Stimulated activated naive CD8-positive, alpha-beta T cell treated with anti-CD3 and anti-CD28 coated beads, Interleukin-15, Interleukin-2, amounts not matched to agents 100 U/mL and 50 U/mL, for 24 hours (primary cell): Measurements from ENCODE around the gene DCBLD2.
"Not testable (repeated sequence)": the region's sequence is repeated elsewhere in the genome, so short reads cannot be mapped to it uniquely, and the experiment has no call there.

Experiments
- ATAC-seq: fragments of 150-1000 bp; cut with Tn5 transposase; one replicate; pipeline ENCODE4 v1.10.0; 2021
- DNase-seq: peaks from one replicate; pipeline ENCODE4 v3.0.0; 2021

The DCBLD2 gene

GRCh38 chr3:98890965-98891910 lies 10.3 kb downstream of the DCBLD2 start:
- DNase-seq = no peak

GRCh38 chr3:98890181-98890835 lies 11.2 kb downstream of the DCBLD2 start:
- DNase-seq (no peak), ATAC-seq (no peak)

More at GRCh38 chr3:98890965-98891910, 10.3 kb downstream of the DCBLD2 start:
- no peak for ATAC-seq

- ATAC-seq (no peak), DNase-seq (no peak)
Observed at GRCh38 chr3:98887684-98888083, 13.8 kb downstream of the DCBLD2 start.

DNA sequence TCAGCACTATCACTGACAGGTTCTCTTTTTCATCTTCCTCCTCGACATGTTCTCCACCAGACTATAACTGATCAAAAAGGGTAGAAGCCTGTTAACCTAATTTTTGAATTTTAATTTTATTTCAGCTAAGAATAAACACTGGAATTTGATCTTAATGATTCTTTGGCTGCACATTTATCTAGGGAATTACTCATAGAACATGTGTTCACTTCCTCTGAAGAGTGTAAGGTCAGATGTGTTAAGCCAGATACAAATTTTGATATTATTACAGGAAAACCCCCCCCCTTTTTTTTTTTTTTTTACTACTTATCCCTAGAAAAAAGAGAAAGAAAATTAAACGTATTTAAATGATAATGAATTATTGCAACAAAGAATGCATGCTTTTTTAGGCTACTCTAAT lies 15.0 kb downstream of the DCBLD2 start:
- no peak for DNase-seq
- no peak for ATAC-seq

- no peak for DNase-seq
Observed at GRCh38 chr3:98885851-98886250, 15.6 kb downstream of the DCBLD2 start.

GRCh38 chr3:98884675-98885371 lies 16.7 kb downstream of the DCBLD2 start:
- DNase-seq = no peak

More at GRCh38 chr3:98885851-98886250, 15.6 kb downstream of the DCBLD2 start:
- no peak for ATAC-seq

GRCh38 chr3:98882614-98883333 lies 18.7 kb downstream of the DCBLD2 start:
- ATAC-seq, DNase-seq: not testable (repeated sequence)

More at GRCh38 chr3:98884675-98885371, 16.7 kb downstream of the DCBLD2 start:
- ATAC-seq = no peak

GRCh38 chr3:98877132-98877531 lies 24.4 kb downstream of the DCBLD2 start:
- DNase-seq = no peak
- no peak for ATAC-seq

DNA sequence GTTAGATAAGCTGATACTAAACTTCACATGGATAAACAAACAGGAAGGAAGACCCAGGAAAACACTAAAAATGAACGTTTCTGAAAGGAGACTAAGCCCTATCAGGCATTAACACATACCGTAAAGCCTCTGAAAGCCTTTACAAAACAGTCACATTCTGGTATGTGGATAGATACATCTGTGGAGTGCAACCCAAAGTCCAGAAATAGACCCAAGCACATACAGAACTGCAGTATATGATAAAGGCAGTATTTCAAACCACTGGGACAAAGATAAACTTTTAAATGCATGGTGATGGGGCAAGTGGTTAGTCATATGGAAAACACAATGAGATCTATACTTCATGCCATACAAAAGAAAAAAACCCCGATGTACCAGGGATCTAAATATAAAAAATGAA lies 26.0 kb downstream of the DCBLD2 start:
- no peak for ATAC-seq
- no peak for DNase-seq

DNA sequence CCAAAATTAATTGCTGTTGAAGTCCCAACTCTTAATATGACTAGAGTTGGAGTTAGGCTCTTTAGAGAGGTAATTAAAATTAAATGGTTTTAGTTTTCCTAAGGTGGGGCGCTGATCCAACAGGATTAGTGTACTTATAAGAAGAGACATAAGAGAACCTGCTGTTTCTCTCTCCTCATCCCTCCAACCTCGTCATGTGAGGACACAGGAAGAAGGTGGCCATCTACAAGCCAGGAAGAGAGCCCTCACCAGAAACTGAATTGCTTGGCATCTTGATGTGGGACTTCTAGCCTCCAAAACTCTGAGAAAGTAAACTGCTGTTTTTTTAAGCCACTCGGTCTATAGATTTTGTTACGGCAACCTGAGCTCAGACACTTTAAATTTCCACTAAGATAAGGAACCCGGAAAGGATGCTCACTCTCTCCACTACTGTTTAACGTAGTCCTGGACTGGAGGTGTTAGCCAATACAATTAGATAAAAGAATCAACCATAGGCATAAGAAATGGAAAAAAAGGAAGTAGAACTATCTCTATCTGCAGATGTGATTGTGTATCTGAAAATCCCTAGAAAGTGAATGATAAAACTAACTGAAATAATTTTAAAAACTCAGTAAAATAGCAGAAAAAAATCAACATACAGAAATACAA lies 26.8 kb downstream of the DCBLD2 start:
- DNase-seq (no peak), ATAC-seq (no peak)

DNA sequence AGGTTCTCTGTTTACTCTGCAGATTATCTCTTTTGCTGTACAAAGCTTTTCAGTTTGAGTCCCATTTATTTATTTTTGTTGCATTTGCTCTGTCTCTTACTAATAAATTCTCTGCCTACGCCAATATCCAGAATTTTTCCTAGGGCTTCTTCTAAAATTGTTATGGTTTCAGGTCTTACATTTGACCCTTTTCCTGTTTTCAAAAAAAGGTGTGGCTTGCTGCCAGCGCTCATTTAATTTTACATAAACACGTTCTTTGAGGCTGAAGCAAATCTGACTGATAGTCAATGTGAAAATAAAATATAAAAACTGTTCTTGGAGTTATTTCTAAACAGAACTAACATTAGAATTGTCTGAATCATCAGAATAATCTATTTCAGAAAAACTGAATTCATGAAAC lies 32.1 kb downstream of the DCBLD2 start:
- DNase-seq (no peak), ATAC-seq (no peak)

- DNase-seq = not testable (repeated sequence)
Observed at GRCh38 chr3:98857971-98858370, 43.5 kb downstream of the DCBLD2 start.

GRCh38 chr3:98857258-98857657 lies 44.2 kb downstream of the DCBLD2 start:
- not testable (repeated sequence) for DNase-seq, ATAC-seq

More at GRCh38 chr3:98857971-98858370, 43.5 kb downstream of the DCBLD2 start:
- ATAC-seq = not testable (repeated sequence)

DNA sequence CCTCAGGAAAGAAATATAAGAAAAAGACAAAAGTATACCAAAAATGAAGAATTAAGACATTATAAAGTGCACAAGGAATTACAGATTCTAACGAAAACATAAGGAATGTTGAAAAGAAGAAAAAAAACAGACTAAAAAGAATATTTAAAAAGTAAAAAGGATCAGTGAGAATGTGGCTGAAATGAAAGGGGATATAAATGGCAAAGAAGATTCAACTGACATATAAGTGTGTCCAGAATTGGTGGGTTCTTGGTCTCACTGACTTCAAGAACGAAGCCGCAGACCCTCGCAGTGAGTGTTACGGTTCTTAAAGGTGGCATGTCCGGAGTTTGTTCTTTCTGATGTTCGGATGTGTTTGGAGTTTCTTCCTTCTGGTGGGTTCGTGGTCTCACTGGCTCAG lies 44.8 kb downstream of the DCBLD2 start:
- no peak for ATAC-seq
- no peak for DNase-seq

- ATAC-seq = no peak
- DNase-seq = no peak
Observed at GRCh38 chr3:98855806-98856400, 45.6 kb downstream of the DCBLD2 start.

DNA sequence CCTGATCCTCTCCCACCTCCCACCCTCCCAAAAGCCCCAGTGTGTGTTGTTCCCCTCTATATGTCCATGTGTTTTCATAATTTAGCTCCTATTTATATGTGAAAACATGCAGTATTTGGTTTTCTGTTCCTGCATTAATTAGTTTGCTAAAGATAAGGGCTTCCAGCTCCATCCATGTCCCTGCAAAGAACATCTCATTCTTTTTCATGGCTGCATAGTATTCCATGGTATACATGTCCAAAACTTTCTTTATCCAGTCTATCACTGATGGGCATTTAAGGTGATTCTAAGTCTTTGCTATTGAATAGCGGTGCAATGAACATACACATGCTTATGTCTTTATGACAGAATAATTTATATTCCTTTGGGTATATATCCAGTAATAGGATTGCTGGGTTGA lies 53.4 kb downstream of the DCBLD2 start:
- DNase-seq = no peak
- ATAC-seq = no peak

DNA sequence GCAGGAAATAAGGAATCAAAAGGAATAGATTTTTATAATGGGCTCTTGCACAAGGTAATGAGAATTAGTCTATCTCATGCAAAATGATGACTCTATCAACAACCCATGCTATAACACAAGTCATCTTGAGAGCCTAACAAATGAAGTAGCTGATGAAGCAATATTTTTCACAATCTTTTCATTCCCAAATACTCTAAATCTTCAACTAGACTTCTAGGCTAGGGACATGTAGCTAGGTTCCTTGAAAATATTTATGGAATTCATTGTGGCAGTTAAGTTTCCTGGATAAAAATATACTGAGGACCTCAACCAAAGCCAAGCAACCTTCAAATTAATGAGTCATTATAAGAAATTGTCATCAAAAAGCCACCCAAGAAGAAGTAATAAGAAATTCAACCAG lies 55.4 kb downstream of the DCBLD2 start:
- DNase-seq = no peak
- ATAC-seq = no peak

DNA sequence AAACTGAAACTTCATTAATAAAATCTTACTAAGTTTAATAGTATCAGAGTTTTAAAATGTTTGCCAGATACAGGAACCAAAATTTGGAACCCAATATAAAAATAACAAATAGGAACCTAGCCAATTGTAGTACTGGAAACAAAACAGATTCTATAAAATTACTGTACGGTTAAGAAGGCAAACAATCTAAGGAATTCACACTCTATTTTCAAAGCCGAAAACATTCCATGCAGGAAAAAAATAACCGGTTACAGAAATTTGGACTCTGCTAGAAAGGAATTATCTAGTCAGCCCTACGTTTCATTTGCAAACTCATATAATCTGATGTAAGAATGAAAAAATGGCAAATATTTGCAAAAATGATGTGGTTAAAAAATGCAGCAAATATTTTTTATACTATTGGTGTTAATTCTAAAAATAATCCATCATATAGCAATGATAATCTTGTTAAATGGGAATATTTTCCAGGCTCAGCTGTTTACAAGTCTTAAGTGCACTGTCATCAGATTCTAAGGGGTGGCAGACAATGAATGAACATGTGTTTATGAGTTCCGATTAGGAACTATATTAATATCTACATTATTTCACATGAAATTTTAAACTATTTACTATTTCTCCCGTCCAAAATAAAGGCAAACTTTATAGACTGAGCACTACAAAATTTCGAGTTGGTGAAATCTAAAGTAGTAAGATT lies 58.1 kb downstream of the DCBLD2 start:
- DNase-seq (no peak), ATAC-seq (no peak)

DNA sequence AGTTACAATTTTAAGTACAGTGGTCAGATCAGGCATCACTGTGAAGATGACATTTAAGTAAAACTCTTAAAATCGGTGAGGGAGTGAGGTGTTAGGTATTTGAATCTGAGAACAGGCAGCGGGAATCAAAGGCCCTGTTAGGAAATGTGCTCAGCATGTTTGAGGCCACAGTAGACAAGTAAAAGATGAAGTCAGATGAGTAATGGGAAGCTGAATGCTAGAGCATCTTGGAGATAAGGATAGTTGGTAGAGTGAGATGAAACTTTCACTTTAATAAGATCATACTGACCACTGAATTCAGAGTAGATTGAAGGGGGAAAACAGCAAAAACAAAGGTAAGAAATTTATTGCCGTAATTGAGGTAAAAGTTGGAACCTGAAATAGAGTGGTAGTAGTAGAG lies 61.6 kb downstream of the DCBLD2 start:
- no peak for ATAC-seq
- DNase-seq = no peak

- not testable (repeated sequence) for ATAC-seq, DNase-seq
Observed at GRCh38 chr3:98831060-98831459, 70.4 kb downstream of the DCBLD2 start.
